Suppressor macrophage treated with lipopolysaccharide for 4 hours (primary cell): ENCODE measurements around the gene GSC2.
A peak's percentile ranks its signal among the peaks of the same experiment; 100 is the strongest.
"Not testable (repeated sequence)": the region's sequence is repeated elsewhere in the genome, so short reads cannot be mapped to it uniquely, and the experiment has no call there.

Source experiments
- DNase-seq: peaks from one replicate; pipeline ENCODE4 v3.0.0-alpha.2; 2020

The GSC2 gene

DNA sequence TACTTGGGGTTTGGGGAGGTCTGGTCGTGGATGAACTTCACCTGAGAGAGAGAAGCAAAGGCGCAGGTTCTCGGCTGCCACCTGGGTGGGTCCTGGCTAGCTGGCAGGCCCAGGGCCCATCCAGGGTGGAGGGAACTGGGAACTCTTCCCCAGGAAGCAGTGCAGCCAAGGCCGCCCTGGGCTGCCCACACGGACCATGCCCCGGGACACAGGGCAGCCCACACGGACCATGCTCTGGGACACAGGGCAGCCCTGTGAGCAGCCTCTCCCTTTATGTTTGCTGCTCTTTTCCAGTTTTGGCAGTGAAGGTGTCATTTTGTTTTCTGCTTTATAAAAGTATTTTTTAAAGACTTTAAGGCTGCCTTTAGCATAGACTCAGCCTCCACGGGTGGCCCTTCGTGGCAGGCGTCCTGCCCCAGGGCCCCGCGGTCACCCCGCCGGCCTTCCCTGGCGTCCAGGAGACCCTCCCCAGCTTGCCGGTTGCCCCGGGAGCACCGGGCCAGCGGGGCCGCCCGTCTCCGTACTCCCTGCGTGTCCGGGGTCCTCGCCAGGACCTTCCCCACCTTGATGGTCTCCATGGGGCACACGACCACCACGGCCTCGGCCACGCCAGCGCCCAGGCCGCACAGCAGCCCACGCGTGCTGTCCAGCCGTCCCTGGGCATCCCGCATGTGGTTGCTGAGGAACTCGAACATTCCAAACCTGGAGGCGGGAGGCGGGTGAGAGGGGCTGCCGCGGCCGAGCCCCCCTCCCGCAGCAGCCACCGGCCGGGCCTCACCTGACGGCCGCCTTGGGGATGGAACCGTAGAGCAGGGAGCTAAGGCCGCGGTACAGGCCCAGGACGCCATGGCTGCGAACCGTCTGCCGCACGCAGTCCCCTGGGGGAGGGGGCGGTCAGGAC, 27.3 kb upstream of the GSC2 start:
- DNase-seq = no peak

DNA sequence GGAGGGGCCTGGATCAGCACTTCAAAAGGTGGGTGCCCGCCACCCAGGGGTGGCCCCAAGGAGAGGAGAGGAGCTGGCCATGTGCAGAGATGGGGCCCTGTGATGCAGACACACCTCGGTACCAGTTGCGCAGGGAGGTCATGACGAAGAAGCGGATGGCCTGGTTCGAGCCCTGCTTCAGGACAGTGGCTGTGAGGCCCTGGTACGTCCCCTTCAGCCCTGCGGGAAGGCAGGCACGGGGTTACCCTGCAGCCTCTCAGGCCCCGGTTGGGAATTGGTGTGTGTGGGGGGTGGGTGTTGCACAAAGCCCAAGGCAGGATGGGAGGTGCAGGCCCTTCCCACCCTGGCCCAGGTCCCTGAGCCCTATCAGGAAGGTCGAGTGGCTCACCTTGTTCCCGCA, 26.6 kb upstream of the GSC2 start:
- no peak for DNase-seq

DNA sequence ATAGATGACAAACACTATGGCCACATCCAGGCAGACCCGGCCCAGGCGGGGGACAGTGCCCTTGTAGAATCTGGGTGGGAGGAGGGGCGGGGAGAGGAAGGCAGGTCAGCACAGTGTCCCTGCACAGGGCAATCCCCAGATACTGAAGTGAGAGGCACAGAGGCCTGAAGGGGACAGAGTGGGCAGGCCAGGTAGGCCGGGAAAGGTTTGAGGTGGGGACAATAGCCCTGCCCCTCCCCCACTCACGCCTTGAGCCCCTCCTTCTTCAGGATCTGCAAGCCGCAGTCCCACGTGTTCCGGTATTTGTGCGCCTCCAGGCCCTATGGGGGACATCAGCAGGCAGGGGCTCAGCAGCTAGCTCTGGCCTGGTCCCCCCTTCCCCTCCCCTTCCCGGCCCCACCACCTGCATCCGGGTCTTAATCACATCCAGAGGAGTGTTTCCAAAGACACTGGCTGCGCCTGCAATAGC, 26.1 kb upstream of the GSC2 start:
- DNase-seq = no peak

DNA sequence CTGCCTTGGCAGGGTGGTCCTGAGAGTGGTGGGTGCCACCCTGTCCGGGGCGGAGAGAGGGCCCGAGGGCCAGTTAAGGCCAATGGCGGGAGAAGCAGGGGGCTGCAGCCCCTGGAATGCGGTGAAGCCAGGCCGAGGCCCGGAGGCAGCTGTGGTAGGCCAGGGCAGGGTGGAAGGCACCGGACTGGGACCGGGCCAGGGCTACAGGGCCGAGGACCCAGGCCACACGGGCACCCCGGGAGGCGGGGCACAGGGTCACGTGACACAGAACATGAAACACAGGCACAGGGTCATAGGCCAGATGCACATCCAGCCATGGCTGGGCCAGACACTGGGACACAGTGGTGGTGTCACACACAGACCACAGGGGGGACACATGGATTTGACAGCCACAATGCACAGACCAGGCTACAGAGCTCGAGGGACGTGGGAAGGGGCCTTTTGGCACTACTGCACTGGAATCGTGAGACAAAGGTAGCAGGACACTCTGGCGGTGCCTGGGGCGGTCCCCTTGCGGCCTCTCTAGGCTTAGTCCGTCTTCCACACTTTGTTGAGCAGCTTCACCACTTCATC, 25.6 kb upstream of the GSC2 start:
- DNase-seq = no peak

DNA sequence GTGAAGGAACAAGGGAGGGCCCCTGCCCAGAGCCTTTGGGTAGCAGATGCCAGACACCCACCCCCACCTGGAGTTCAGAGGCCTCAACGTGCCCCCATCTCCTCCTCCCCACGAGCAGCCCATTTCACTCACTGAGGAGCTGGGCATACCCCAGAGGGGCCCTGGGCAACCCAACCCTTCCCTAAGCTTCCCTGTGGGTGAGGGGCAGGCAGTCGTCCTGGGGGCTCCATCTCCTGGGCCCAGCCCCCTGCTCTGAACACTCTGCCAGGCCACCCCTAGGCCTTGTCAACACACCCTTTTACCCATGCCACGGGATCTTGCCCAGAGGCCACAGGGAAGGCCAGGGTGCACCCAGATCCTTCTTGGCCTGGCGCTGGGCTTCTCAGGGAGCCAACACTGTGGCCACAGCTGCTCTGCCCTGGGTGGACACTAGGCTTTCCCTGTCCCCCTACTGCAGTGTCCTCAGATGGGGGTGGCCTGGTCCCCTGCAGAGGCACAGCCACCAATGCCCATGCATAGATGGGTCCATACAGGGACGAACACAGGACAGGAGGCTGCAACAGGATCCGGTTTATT, 25.0 kb upstream of the GSC2 start:
- no peak for DNase-seq

DNA sequence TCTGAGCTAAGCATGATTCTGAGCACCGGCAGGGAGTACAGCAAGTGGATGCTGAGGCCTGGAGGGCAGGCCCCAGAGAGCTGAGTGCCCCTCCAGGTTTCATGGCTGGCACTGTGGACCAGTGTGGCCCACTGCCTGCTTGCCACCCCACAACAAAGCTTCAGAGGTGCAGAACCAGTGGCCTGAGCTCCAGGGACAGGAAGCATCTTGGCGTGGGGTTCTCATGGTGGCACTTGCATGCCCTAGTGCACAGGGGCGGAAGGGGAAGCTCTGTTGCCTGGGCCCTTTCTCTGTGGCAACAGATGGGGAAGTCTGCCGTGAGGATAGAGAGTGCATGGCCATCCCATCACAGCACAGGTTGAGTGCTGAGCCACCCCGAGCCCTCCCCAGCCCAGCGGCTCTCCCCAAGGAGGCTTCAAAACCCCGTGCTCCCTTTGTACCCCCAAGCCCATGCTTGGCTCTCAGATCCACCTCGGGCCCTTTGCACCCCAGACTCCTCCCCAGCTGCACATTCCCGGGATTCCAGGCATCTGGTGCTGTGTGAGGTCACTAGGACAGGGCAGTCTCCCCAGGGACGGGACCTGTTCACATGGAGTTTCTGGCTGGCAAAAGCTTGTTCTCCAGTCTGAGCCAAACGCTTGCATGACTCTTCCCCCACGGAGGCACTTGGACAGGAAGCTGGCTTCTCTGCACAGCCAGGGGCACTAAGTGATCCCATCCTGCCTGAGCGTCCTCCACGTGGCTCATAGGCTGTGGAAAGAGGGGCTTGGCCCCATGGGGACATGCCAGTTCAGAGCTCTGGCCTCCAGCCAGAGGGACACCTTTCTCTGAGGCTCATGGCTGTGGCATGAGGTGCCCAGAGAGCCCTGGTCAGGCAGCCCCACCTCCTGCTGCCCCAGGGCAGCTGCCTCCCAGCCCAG, 24.3 kb upstream of the GSC2 start:
- DNase-seq = peak; percentile 15

DNA sequence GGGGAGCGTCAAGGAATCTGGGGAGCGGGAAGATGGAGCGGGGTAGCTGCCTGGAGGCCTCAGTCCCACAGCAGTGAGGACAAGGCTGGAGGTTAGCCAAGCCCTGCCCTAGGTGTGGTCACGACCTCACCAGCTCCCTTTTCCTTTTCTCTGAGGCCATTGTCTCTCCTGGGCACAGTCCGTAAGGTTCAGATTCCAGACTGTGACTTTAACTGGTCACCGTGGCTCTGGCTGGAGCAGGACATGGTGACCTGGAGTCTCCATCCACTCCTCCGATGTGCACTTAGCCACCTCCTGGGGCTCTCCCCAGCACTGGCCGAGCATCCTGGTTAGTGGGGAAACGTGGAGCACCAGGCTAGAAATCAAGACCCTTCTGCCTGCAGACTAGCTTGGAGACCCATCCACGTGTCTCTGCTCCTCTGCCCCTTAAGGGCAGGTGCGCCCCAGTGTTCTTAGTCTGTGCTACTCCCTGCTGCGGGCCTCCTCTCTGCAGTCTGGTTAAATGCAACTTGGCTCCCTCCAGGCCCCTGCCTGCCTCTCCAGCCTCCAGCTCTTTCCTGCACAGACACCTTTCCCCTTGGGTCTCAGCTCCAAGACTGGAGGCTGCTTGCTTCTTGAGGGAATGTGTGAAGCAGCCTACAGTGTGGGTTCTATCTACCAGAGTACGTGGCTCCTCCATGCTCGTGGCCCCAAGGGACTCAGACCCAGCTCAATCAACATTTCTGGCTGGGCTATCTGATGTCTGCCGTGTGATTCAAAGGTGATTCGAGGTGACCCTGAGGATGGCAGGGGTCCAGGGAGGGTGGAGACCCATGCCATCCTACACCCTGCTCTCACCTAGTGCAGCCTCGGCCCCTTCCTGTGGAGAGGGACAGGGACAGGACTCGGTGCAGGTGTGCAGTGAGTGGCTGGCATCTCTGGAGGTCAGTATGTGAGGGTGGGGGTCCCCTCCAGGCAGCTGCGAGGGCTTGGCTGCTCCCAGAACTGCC, 23.2 kb upstream of the GSC2 start:
- DNase-seq = no peak

DNA sequence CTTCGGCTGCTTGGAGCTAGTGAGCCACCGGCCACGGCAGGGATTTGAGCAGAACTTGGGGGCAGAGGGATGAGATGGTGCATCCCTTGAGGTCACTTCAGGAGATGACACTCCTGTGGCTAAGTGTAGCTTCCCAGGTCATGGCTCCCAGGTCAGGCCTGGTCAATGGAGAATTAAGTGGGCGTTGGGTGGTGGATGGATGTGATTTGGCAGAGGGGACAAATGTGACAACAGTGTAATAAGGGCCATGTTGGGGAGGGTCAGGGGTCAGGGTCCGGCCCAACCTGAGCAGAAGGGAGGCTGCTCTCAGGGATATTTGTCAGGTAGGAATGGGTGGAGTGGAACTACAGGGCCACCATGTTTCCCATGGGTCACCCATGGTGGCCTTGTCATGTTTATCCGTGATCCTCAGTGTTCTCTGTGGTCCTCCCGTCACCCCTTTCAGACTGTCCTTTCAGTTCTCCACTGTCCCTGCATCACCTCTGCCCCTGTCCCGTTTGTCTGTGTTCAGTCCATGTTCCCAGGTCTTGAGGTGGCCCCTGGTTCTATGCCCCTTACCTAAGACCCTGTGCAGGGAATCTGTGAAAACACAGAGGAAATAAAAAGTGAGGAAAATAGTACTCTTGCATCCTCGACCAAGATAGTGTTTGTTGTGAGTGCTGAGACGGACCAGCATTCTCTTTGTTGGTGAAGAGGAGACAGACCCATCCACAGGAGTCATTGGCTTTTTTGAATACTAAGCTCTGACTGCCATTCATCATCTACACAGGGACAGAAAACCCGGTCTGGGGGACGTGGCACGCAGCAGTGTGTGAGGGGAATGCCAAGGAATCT, 22.3 kb upstream of the GSC2 start:
- DNase-seq = no peak

DNA sequence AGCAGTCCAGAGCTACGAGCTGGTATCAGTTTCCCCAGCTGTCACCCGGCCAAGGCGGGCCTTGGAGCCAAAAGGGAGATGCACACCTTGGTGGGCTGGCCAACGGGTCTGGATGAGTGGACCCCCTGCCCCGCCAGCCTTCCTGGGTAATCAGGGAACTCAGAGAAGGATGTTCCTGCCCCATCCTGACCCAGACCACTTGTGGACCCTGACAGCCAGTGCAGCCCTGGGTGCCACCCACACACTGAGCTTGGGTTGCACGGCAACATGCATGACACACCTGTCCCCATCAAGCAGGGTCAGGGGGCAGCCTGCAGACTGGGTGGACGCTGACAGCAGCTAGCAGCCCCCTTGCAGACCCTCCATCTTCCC, 19.8 kb upstream of the GSC2 start:
- no peak for DNase-seq

DNA sequence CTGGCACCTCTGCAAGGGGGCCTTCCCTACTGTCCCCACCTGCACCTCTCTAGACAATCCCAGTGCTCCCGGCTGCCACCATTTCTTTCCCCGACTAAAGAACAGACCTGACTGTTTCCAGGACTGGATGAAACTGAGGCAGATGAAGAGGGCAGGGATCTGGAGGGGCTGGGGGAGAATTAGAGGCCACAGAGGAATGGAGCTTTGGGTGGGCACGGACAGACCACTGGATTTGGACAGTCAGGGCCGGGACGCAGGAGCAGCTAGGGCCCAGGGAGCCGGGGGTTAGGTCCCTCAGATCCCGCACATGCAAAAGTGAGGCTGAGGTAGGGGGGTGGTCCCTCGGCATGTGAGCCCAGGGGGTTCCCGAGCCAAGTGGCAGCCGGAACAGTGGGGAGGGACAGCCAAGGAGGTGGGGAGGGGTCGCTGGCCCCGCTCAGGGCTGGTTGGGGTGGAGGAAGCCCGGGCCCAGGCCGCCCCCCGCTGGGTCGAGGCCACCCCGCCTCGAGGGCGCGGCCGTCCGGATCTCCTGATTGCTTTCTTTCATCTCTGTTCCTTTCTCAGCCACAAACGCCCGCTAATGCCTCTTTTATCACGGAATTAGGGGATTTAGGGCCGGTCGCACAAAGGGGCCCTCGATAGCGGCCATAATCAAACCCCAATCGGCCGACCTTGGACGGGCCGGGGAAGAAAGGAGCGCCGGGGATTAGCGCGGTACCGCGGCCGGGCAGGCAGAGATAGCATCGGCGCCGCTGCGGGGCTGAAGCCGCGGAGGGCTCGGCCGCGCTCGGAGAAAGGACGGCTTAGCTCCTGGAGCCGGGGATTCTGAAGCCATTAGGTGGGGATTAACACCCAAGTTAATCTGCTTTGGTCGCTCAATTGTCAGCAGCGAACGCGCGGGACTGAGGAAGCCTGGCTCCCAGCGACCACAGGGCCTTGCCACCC, 19.2 kb upstream of the GSC2 start:
- no peak for DNase-seq

DNA sequence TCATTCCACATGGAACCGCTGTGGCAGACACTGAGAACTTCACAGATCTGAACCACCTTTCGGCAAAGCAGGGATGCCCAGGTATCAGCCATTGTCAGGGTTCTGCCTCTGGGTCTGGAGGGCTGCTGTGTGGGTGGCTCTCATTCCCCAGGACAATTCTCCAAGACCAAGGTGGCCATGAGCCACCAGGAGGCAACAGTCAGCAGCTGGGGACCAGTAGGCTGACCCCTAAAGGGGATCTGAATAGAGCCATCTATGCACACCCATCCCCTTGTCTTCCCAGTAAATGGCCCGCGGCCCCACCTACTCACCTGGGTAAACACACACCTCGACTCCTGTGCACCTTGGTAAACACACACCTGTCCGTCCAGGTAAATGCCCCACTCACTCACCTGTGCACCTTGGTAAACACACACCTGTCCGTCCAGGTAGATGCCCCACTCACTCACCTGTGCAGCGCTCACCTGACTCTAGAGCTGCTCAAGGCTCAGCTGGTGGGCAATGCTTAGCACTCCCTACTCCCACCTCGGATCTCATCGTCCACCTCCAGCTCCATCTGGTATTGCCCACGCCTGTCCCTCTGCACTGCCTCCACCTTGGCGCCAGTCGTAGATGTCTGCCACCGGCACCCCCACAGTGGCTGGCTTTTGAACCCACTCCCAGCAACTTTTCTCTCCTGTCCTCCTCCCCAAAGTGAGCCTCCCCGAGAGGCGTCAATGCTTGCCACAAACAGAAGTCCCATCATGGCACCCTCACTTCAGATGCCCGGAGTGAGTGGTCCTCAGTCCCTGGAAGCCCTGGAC, 18.2 kb upstream of the GSC2 start:
- no peak for DNase-seq

DNA sequence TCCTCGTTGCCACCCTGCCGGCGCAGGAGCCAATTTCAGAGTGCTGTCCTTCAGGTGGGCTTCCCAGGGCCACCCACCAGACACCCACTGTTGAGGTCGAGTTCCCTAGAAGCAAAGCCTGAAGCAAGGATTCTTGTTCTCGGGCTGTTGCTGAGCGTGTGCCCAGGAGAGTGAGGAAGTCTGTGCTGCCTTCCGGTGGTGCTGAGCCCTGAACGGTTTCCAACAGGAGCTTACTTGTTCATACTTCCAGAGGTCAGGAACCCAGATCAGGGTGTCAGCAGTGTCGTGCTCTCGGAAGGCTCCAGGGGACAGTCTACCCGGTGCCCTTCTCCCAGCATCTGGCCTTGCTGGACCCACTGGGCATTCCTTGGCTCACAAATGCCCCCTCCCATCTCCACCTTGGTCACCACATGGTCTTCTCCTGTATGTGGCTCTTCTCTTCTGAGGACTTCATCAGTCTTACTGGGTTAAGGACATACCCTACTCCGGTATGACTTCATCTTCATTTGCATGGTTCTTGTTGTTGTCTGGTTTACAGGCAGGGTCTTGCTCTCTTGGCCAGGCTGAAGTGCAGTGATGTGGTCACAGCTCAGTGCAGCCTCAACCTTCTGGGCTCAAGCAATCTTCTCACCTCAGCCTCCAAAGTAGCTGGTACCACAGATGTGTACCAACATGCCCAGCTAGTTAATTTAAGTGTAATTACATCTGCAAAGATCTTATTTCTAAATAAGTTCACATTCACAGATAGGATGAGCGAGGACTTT, 17.2 kb upstream of the GSC2 start:
- no peak for DNase-seq

DNA sequence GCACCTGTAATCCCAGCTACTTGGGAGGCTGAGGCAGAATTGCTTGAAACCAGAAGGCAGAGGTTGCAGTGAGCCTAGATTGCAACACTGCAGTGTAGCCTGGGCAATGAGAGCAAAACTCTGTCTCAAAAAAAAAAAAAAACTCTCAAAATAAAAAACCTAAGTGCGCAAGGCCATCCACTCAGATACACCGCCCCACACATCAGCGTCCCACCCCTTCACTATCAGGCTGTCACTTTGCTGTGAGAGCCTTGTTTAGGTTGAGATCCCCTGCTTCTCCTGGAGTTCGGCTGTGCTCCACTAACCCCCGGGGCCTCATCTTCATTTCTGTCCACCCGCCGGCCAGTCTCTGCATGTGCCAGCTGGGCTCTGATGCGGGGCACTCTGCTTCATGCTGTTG, 16.3 kb upstream of the GSC2 start:
- no peak for DNase-seq

DNA sequence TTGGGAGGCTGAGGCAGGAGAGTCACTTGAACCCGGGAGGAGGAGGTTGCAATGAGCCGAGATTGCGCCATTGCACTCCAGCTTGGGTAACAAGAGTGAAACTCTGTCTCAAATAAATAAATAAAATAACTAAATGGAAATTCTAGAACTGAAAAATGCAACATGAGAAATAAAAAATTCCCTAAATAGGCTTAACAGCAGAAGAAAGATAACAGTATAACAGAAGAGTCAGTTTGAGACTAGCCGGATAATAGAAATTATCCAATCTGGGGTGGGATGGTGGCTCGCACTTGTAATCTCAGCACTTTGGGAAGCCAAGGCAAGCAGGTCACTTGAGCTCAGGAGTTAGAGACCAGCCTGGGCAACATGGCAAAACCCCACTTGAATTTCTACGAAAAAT, 14.3 kb upstream of the GSC2 start:
- DNase-seq = no peak

DNA sequence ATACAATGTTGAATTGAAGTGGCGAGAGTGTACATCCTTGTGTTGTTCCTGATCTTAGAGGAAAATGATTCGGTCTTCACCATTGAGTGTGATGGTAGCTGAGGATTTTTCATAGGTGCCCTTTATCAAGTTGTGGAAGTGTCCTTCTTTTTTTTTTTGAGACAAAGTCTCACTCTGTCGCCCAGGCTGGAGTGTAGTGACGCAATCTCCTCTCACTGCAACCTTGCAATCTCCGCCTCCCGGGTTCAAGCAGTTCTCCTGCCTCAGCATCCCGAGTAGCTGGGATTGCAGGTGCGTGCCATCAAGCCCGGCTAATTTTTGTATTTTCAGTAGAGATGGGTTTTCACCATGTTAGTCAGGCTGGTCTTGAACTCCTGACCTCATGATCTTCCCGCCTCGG, 8.6 kb upstream of the GSC2 start:
- not testable (repeated sequence) for DNase-seq

DNA sequence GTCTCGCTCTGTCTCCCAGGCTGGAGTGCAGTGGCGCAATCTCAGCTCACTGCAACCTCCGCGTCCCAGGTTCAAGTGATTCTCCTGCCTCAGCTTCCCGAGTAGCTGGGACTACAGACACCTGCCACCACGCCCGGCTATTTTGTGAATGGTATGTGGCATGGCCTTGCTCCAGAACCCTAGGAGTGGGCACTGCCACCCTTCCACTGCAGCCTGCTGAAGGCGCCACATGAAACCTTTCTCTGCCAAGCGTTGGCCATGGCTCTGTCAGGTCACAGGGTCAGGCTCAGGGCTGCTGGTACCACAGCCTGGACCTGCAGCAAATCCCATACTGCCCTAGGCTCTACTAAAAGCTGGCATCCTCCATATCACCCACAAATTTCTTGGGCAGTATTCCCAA, 6.0 kb upstream of the GSC2 start:
- not testable (repeated sequence) for DNase-seq

DNA sequence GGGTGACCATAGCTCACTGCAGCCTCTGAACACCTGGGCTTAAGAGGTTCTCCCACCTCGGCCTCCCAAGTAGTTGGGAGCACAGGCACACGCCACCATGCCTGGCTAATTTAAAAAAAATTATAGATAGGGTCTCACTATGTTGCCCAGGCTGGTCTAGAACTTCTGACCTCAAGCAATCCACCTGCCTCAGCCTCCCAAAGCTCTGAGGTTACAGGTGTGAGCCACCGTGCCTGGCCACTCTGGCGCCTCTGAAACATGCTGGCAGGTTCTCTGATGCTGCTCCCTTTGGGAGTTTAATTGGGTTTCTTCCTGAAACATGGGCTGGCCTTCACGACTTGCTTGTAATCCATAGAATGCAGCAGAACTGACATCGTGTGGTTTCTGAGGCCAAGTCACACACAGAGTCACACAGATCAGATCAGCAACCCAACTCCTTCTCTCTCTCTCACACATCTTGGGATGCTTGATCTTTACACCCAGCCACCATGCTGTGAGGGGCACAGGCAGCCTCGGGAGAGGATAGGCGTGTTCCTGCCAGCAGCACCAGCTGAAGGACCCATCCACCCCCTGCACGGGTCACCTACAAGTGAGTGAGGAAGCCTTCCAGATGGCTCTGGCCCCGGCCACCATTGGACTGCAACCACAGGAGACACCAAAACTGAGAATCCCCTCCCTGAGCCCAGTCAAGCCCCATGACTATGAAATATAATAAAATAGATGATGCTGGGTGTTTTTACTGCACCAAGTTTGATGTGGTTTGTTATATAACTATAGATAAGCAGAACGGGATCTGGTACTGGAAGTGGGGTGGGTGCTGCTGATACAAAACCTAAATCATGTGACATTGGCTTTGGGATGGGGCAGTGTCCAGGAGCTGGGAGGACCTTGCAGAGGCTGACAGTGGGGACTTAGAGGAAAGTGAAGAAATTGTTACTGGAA, 3.1 kb upstream of the GSC2 start:
- no peak for DNase-seq
